Measurements from ENCODE around the gene DICER1.

The DICER1 gene

DNA sequence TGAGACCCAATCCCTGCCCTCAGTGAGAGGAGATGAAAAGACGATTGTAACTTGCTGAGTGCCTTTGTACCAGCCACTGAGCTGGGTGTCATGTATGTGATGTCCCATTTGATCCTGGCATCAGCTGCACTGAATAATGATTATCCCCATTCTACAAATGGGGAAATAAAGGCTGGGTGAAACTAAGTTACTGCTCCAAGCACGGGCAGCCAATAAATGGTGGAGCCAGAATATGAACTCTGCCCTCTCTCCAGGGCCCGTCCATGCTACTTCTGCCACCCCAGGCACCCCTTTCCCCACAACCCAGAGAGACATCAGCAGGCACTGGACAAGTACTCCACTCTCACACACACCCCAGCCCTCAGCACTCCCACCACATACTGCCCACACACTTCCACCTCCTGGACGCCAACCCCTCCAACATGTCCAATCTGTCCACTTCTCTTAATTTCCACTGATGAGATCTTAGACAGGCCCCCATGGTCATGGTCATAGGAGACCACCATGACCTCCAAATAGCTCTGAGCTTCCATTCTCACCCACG, 115.8 kb downstream of the DICER1 start:
- no peak overlapping the region for H3K4me3 ChIP-seq (ENCODE audit: control insufficient read depth, low read depth, low read length)
- DNase-seq (ENCODE audit: low read depth), result no peak
- no peak for TF ChIP-seq CTCF (IDR thresholded peaks at IDR 0.05; ENCODE audit: control insufficient read depth, insufficient read depth, low read depth, low read length, missing control alignments)

GRCh38 chr14:95040708-95041476, 116.4 kb downstream of the DICER1 start:
- no peak for DNase-seq (ENCODE audit: low read depth)
- TF ChIP-seq CTCF (IDR thresholded peaks at IDR 0.05; ENCODE audit: control insufficient read depth, insufficient read depth, low read depth, low read length, missing control alignments), result no peak
- H3K4me3 ChIP-seq (ENCODE audit: control insufficient read depth, low read depth, low read length), result no peak overlapping the region

DNA sequence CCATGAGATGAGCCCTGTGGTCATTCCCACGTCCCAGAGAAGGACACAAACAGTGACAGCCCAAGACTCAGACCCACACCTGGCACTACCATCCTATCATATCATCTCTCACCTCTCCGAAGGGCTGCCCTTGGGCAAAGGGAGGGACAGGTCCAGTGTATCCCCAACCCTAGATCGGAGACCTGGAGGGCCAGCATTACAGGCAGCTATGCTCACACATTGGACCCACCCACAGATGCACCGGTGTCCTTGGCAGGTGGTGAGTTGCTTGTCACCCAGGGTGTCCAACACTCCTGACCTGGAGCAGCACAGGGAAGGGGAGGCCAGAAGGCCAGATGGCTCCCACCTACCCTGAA, 117.4 kb downstream of the DICER1 start:
- DNase-seq (ENCODE audit: low read depth), result no peak
- no peak for TF ChIP-seq CTCF (IDR thresholded peaks at IDR 0.05; ENCODE audit: control insufficient read depth, insufficient read depth, low read depth, low read length, missing control alignments)
- no peak overlapping the region for H3K4me3 ChIP-seq (ENCODE audit: control insufficient read depth, low read depth, low read length)

GRCh38 chr14:95039259-95039992, 117.9 kb downstream of the DICER1 start:
- no peak overlapping the region for H3K4me3 ChIP-seq (ENCODE audit: control insufficient read depth, low read depth, low read length)
- TF ChIP-seq CTCF (IDR thresholded peaks at IDR 0.05; ENCODE audit: control insufficient read depth, insufficient read depth, low read depth, low read length, missing control alignments), result no peak
- no peak for DNase-seq (ENCODE audit: low read depth)

DNA sequence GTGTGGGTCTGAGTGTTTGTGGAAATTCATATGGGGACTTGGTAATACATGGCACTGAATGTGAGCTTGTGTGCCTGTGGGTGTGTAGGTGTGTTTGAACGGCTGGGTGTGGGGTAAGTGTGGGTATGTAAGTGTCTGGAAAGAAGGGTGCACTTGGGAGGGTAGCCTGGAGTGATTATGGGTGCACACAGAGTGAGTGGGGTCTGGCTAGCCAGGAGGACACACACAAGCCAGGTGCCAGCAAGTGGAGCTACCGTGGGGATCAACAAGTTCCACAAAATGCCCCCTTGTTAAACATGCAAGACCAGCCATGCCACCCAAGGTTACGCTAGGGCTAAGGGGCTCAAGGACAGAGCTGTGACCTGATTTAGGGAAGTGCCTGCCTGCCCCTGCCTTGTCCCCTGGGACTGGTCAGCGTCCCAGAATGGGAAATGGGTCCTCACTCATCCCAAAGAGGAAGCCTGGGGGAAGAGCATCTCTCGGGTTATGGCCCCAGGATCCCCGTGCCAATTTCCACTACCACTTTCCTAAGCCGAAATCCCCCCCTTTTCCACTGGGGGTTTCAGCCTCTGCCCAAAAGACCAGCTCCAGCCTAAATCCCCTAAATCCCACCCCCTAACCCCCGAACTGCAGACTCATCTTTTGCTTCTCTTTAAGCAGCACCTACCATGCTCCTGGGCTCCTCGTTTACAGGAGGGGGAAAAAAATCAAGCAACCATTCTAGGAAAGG, 118.6 kb downstream of the DICER1 start:
- no peak overlapping the region for H3K4me3 ChIP-seq (ENCODE audit: control insufficient read depth, low read depth, low read length)
- TF ChIP-seq CTCF (IDR thresholded peaks at IDR 0.05; ENCODE audit: control insufficient read depth, insufficient read depth, low read depth, low read length, missing control alignments), result no peak
- DNase-seq (ENCODE audit: low read depth), result no peak

- no peak for TF ChIP-seq CTCF (IDR thresholded peaks at IDR 0.05; ENCODE audit: control insufficient read depth, insufficient read depth, low read depth, low read length, missing control alignments)
- no peak for DNase-seq (ENCODE audit: low read depth)
Observed at GRCh38 chr14:95037273-95037672, 120.1 kb downstream of the DICER1 start.

More at GRCh38 chr14:95037273-95037672, 120.1 kb downstream of the DICER1 start:
- no peak overlapping the region for H3K4me3 ChIP-seq (ENCODE audit: control insufficient read depth, low read depth, low read length)
